ENCODE measurements around the gene NUP205. TPM values are rescaled to one million over a fixed set of nuclear protein-coding genes. Genes with fewer than 3 reads are reported as not detected.

NUP205 gene
- total and polyA plus RNA-seq, 2 of the 13 experiments (the other 11 are each of a cell fraction or from before 2014, with no cell fraction given) = 46.2 to 87.2 TPM

- no peak for TF ChIP-seq ZNF407 (CRISPR knock-in tag; IDR thresholded peaks at IDR 0.05; ENCODE audit: not compliant biosample characterization)
Observed at GRCh38 chr7:135558881-135559280, 1.2 kb downstream of the NUP205 start (continued).

- Histone ChIP-seq H3K27ac (ENCODE audit: extremely low read length, insufficient read depth, low read length) (no peak overlapping the region), H3K36me3 (replicated peaks in 1 of 2; ENCODE audit: control insufficient read depth in 1 of 2, insufficient read depth in 2 of 2, low read length in 2 of 2) (no peaks in the 10 kb centered on the region), H3K4me1 (ENCODE audit: insufficient read depth, low read length) (peaks cover 26% of the 10 kb centered on the region), H3K9me3 (ENCODE audit: low read length) (no peaks in the 10 kb centered on the region), H3K27me3 (ENCODE audit: control insufficient read depth in 1 of 2, insufficient read depth in 2 of 2, low read length in 2 of 2) (no peaks in the 10 kb centered on the region; a peak in 1 of 5 replicates), H2AFZ (ENCODE audit: low read length) (no peak overlapping the region), H3K9ac (ENCODE audit: insufficient read depth, low read depth, low read length) (no peak overlapping the region), H3K79me2 (ENCODE audit: insufficient read depth, low read length) (peaks cover 63% of the 10 kb centered on the region), H3K4me2 (ENCODE audit: low read depth, low read length) (no peak overlapping the region), H4K20me1 (ENCODE audit: insufficient read depth, low read length) (0 out of 2 replicates have a peak, but pooled peaks cover 4% of the 10 kb centered on the region), H3K4me3 (replicated peaks in 1 of 3; ENCODE audit: insufficient read depth in 1 of 3, low read depth in 2 of 3, low read length in 3 of 3) (no peak overlapping the region)
- intact Hi-C loops (cut with micrococcal nuclease; ENCODE audit: unreplicated experiment) (no loop called here), in situ Hi-C loops (cut with HindIII; ENCODE audit: extremely low pct_ligation_motif_present, low pct_unique_long_range_greater_than_20kb) (loop anchor here (25.0 kb wide), 1 partner anchor 273 kb away; no protein-coding TSS in a partner anchor)
- FAIRE-seq (no peak), DNase-seq (ENCODE audit: low spot score) (no peak), ATAC-seq (no peak)
- POLR2A ChIA-PET = no interaction called here
- no peak for TF ChIP-seq MYNN (CRISPR knock-in tag; IDR thresholded peaks at IDR 0.05; ENCODE audit: low read depth)
- TF ChIP-seq ZKSCAN1 (IDR thresholded peaks at IDR 0.05; ENCODE audit: low read length) = no peak
- no peak for TF ChIP-seq CREM (IDR thresholded peaks at IDR 0.05)
- no peak for TF ChIP-seq CREM (CRISPR knock-in tag; IDR thresholded peaks at IDR 0.05)
- WGBS (ENCODE audit: low lambda C conversion rate) = 94% methylated on average over 1 of the region's 1 CpG
- BruUV-seq (replicated peaks) = no TSS peak
- CTCF ChIA-PET (ENCODE audit: low intra/inter-chr PET ratio, low total read pairs) = no interaction called here
Observed at GRCh38 chr7:135560631-135561030, 2.9 kb downstream of the NUP205 start.

All from HepG2 (cell line).